ENCODE data around the gene THAP8. TPM values are rescaled to one million over a fixed set of nuclear protein-coding genes. Genes with fewer than 3 reads are reported as not detected.

The THAP8 gene
- total RNA-seq, 1 donor from 2014 or later: 5.2 TPM

DNA sequence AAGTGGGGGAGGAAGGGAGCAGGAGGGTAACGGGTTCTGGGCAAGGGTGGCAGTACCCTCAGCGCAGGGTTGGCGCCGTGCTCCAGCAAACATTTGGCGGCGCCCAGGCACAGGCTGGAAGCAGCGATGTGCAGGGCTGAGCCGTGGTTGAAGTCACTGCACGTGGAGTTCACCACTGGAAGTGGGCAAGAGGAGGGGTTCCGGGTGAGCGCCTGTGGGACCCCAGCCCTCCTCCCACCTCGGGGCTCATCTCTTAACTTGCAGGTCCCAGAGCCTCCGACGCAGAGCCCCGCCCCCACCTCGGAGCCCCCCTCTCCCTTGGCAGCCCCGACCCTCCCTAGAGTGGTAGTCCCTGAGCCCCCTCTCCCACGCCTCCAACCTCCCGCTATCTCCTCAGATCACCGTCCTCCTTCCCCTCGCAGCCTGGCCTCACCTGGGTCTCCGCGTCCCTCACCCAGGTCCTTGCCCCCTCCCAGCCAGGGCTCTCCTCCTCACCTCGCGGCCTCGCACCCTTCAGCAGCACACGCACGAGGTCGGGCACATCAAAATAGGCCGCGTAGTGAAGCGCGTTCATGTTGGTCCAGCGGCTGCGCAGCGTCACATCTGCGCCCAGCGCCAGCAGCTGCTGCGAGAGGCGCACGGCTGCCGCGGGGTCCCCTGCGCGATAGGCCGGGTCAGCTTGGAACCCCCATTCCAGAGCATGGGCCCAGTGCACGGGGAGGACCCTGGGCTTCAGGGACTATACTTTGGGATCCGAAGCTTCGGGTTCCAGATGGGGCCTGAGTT lies 27.8 kb downstream of the THAP8 start:
- H3K36me3 ChIP-seq: peaks cover 5% of the 10 kb centered on the region
- DNase-seq (no peak), ATAC-seq (no peak)
- no peaks in the 10 kb centered on the region for H3K27me3 ChIP-seq
- no peaks in the 10 kb centered on the region for H3K9me3 ChIP-seq
- TF ChIP-seq, protein P1, sequence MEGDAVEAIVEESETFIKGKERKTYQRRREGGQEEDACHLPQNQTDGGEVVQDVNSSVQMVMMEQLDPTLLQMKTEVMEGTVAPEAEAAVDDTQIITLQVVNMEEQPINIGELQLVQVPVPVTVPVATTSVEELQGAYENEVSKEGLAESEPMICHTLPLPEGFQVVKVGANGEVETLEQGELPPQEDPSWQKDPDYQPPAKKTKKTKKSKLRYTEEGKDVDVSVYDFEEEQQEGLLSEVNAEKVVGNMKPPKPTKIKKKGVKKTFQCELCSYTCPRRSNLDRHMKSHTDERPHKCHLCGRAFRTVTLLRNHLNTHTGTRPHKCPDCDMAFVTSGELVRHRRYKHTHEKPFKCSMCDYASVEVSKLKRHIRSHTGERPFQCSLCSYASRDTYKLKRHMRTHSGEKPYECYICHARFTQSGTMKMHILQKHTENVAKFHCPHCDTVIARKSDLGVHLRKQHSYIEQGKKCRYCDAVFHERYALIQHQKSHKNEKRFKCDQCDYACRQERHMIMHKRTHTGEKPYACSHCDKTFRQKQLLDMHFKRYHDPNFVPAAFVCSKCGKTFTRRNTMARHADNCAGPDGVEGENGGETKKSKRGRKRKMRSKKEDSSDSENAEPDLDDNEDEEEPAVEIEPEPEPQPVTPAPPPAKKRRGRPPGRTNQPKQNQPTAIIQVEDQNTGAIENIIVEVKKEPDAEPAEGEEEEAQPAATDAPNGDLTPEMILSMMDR (IDR thresholded peaks at IDR 0.05): no peak
- no peak overlapping the region for H3K27ac ChIP-seq
- intact Hi-C loops (cut with DNase I): no loop called here
- H3K4me1 ChIP-seq: no peaks in the 10 kb centered on the region
- H3K4me3 ChIP-seq: no peak overlapping the region

DNA sequence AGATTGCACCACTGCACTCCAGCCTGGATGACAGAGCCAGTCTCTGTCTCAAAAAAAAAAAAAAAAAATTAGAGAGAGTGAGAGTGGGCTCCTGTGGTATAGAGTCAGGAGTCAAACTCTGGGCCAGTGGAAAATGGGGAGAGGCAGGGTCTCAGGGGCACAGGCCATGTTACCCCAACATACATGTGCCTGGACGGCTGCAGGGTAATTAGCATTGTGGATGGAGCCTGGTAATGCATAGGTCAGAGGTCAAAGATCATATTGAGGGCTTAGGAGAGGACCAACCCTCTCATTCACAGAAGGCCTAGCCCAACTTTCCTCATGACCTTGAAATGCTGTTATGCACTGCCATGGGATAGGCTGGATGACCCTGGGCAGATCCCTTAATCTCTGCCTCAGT lies 28.5 kb downstream of the THAP8 start:
- TF ChIP-seq, protein P1 (IDR thresholded peaks at IDR 0.05): no peak
- no peak for ATAC-seq
- intact Hi-C loops (cut with DNase I): no loop called here
- H3K27me3 ChIP-seq: no peaks in the 10 kb centered on the region
- H3K4me3 ChIP-seq: no peak overlapping the region
- no peaks in the 10 kb centered on the region for H3K4me1 ChIP-seq
- H3K27ac ChIP-seq: no peak overlapping the region
- H3K36me3 ChIP-seq: peaks cover 5% of the 10 kb centered on the region
- no peak for DNase-seq
- H3K9me3 ChIP-seq: no peaks in the 10 kb centered on the region

DNA sequence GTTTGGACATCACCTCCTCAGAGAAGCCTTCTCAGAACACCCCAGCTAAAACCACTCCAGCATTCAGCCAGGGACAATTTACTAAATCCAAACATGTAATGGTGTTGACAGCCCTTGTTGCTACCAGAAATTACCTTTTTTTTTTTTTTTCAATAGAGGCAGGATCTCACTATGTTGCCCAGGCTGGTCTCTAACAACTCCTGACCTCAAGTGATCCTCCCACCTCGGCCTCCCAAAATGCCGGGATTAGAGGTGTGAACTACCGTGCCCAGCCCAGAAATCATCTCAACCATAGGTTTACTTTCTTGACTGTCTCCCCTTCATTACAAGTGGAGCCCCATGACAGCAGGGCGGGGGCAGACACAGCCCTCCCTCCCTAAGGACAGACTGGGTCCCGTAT lies 30.7 kb downstream of the THAP8 start:
- no peaks in the 10 kb centered on the region for H3K9me3 ChIP-seq
- ATAC-seq (no peak), DNase-seq (no peak)
- no peak overlapping the region for H3K4me3 ChIP-seq
- TF ChIP-seq, protein P1 (IDR thresholded peaks at IDR 0.05): no peak
- H3K27me3 ChIP-seq: no peaks in the 10 kb centered on the region
- no peak overlapping the region for H3K27ac ChIP-seq
- peaks cover 5% of the 10 kb centered on the region for H3K36me3 ChIP-seq
- H3K4me1 ChIP-seq: no peaks in the 10 kb centered on the region
- intact Hi-C loops (cut with DNase I): no loop called here

DNA sequence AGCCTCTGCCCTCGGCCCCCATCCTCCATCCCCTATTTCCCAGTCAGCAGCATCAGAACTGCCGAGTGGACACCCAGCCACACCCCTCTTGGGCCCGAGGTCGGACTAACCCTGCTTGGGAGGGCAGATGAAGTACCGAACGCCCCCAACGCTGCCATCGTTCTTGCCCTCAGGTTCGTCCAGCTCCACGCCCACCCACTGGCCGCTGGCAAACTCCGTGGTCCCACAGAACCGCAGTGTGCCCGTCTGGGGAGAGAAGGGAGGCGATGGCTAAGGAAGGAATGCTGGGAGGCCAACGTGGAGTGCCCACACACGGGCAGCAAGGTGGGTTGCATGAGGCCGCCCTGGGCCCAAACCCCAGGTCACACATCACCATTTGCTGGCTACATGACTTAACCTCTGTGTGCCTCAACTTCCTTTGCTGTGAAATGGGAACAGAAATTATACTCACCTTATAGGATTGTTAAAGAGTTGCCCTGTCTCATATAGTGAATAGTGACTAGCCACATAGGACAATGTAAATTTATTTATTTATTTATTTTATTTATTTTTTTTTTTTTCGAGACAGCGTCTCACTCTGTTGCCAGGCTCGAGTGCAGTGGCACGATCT lies 34.9 kb downstream of the THAP8 start:
- peaks cover 6% of the 10 kb centered on the region for H3K4me1 ChIP-seq
- H3K9me3 ChIP-seq: no peaks in the 10 kb centered on the region
- no peak overlapping the region for H3K4me3 ChIP-seq
- intact Hi-C loops (cut with DNase I): no loop called here
- no peak for ATAC-seq
- DNase-seq: no peak
- H3K27me3 ChIP-seq: no peaks in the 10 kb centered on the region
- H3K27ac ChIP-seq: no peak overlapping the region
- peaks cover 5% of the 10 kb centered on the region for H3K36me3 ChIP-seq
- TF ChIP-seq, protein P1 (IDR thresholded peaks at IDR 0.05): no peak

DNA sequence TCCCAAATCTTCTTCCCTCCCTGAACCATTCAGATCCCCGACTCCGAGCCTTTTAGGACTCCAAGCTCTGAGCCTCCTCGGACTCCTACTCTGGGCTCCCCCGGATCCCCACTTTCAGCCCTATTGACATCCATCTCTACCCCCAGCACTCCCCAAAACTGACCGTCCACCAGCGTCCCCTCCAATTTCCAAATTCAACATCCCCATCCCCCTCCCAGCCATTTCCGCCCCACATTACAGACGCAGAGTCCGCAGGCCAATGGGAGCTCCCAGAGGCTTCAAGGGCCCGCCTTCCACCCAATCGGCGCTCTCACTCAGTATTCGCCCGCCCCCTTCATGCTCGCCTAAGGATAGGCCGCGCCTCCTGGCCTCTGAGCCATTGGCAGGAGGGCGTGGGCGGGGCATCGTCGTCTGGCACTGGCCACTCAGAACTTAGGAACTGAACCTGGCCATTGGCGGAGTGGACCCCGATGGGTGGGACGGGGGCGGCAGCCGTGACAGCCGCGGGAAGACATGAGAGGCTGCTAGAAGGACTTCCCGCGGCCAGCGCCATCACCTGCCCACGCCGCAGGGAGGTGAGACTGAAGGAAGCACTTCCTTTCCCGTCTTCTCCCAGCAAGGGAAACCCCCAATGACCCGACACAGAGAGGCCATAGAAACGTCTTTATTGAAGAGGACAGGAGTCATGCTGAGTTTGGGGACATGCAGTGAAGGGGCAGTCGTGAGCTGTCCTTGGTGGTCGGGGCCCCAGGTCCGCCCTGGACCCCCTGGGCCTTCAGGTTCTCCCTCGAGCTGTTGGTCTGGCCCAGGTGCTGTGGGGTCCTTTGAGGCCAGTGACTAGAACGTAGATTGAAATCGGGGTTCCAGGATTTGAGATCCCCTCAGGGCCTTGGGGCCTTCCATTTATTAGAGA lies 39.8 kb downstream of the THAP8 start, which contains the start of gene ALKBH6:
TSS of gene ALKBH6 (minus strand) at position 202 of the 913 bp plus-strand sequence. CDS start 816 bp downstream, outside the sequence.
- H3K9me3 ChIP-seq: no peaks in the 10 kb centered on the region
- TF ChIP-seq, protein P1 (IDR thresholded peaks at IDR 0.05): no peak
- DNase-seq (peak; percentile 100), ATAC-seq (peak; percentile 98)
- intact Hi-C loops (cut with DNase I): no loop called here
- peak within 1 kb of the TSS; percentile 72 for H3K4me3 ChIP-seq
- H3K4me1 ChIP-seq: peaks cover 17% of the 10 kb centered on the region
- H3K27ac ChIP-seq: peak within 1 kb of the TSS; percentile 92
- H3K27me3 ChIP-seq: no peaks in the 10 kb centered on the region
- no peaks in the 10 kb centered on the region for H3K36me3 ChIP-seq
